Measurements from ENCODE around the gene SLCO3A1.

The SLCO3A1 gene

GRCh38 chr15:92012368-92012629 lies 158.8 kb downstream of the SLCO3A1 start:
- Histone ChIP-seq H3F3A (ENCODE audit: low read depth) (no peaks in the 10 kb centered on the region), H3K4me3 (ENCODE audit: low read length, poor library complexity, severe bottlenecking) (no peak overlapping the region), H3K36me3 (ENCODE audit: insufficient read depth, low read length) (no peaks in the 10 kb centered on the region), H3K9me3 (ENCODE audit: insufficient read depth, low read depth, low read length) (no peaks in the 10 kb centered on the region), H4K20me1 (ENCODE audit: insufficient read depth, low read length, poor library complexity, severe bottlenecking) (no peaks in the 10 kb centered on the region), H3K9ac (ENCODE audit: low read depth, low read length, poor library complexity, severe bottlenecking) (no peak overlapping the region), H3K27me3 (ENCODE audit: insufficient read depth, low read length, poor library complexity, severe bottlenecking) (no peaks in the 10 kb centered on the region), H3K9me2 (replicated peaks; ENCODE audit: low read depth, low read length) (no peaks in the 10 kb centered on the region), H3K4me1 (ENCODE audit: insufficient read depth, low read length, poor library complexity, severe bottlenecking) (peaks cover 24% of the 10 kb centered on the region), H3K79me2 (ENCODE audit: insufficient read depth, low read length) (no peaks in the 10 kb centered on the region), H3K4me2 (ENCODE audit: low read depth, low read length, poor library complexity, severe bottlenecking) (no peak overlapping the region), H2AFZ (ENCODE audit: low read length) (no peak overlapping the region)
- TF ChIP-seq EZH2phosphoT487 (IDR thresholded peaks at IDR 0.05; ENCODE audit: borderline replicate concordance), result no peak
- TF ChIP-seq CTCF (conservative IDR thresholded peaks at IDR 0.05; ENCODE audit: low read length), result no peak

- no peak overlapping the region for H2AFZ ChIP-seq (ENCODE audit: low read length)
- TF ChIP-seq CTCF (conservative IDR thresholded peaks at IDR 0.05; ENCODE audit: low read length) (no peak), EZH2phosphoT487 (IDR thresholded peaks at IDR 0.05; ENCODE audit: borderline replicate concordance) (no peak)
- H3K36me3 ChIP-seq (ENCODE audit: insufficient read depth, low read length), result no peaks in the 10 kb centered on the region
- no peaks in the 10 kb centered on the region for H3K9me3 ChIP-seq (ENCODE audit: insufficient read depth, low read depth, low read length)
- no peak overlapping the region for H3K9ac ChIP-seq (ENCODE audit: low read depth, low read length, poor library complexity, severe bottlenecking)
- H3K4me1 ChIP-seq (ENCODE audit: insufficient read depth, low read length, poor library complexity, severe bottlenecking), result peaks cover 24% of the 10 kb centered on the region
- H3K4me2 ChIP-seq (ENCODE audit: low read depth, low read length, poor library complexity, severe bottlenecking), result no peak overlapping the region
- H3K9me2 ChIP-seq (replicated peaks; ENCODE audit: low read depth, low read length), result no peaks in the 10 kb centered on the region
- no peaks in the 10 kb centered on the region for H3F3A ChIP-seq (ENCODE audit: low read depth)
- H3K79me2 ChIP-seq (ENCODE audit: insufficient read depth, low read length), result no peaks in the 10 kb centered on the region
- no peaks in the 10 kb centered on the region for H4K20me1 ChIP-seq (ENCODE audit: insufficient read depth, low read length, poor library complexity, severe bottlenecking)
- H3K4me3 ChIP-seq (ENCODE audit: low read length, poor library complexity, severe bottlenecking), result no peak overlapping the region
- no peaks in the 10 kb centered on the region for H3K27me3 ChIP-seq (ENCODE audit: insufficient read depth, low read length, poor library complexity, severe bottlenecking)
These were observed 159.4 kb downstream of the SLCO3A1 start for GRCh38 chr15:92012881-92013280.

- no peaks in the 10 kb centered on the region for H3K27me3 ChIP-seq (ENCODE audit: insufficient read depth, low read length, poor library complexity, severe bottlenecking)
- no peak overlapping the region for H3K9ac ChIP-seq (ENCODE audit: low read depth, low read length, poor library complexity, severe bottlenecking)
- H3K79me2 ChIP-seq (ENCODE audit: insufficient read depth, low read length), result no peaks in the 10 kb centered on the region
- H3K36me3 ChIP-seq (ENCODE audit: insufficient read depth, low read length), result no peaks in the 10 kb centered on the region
- TF ChIP-seq EZH2phosphoT487 (IDR thresholded peaks at IDR 0.05; ENCODE audit: borderline replicate concordance), result no peak
- no peak for TF ChIP-seq CTCF (conservative IDR thresholded peaks at IDR 0.05; ENCODE audit: low read length)
- H3K4me1 ChIP-seq (ENCODE audit: insufficient read depth, low read length, poor library complexity, severe bottlenecking), result peaks cover 24% of the 10 kb centered on the region
- no peaks in the 10 kb centered on the region for H3F3A ChIP-seq (ENCODE audit: low read depth)
- peak overlapping the region; percentile 48 for H3K4me2 ChIP-seq (ENCODE audit: low read depth, low read length, poor library complexity, severe bottlenecking)
- no peak overlapping the region for H2AFZ ChIP-seq (ENCODE audit: low read length)
- H3K9me3 ChIP-seq (ENCODE audit: insufficient read depth, low read depth, low read length), result no peaks in the 10 kb centered on the region
- H3K4me3 ChIP-seq (ENCODE audit: low read length, poor library complexity, severe bottlenecking), result no peak overlapping the region
- no peaks in the 10 kb centered on the region for H4K20me1 ChIP-seq (ENCODE audit: insufficient read depth, low read length, poor library complexity, severe bottlenecking)
- no peaks in the 10 kb centered on the region for H3K9me2 ChIP-seq (replicated peaks; ENCODE audit: low read depth, low read length)
These were observed 160.9 kb downstream of the SLCO3A1 start for GRCh38 chr15:92014281-92015030.

All from Loucy (cell line).